GM12878 (cell line): ENCODE results near the gene ADK. TPM values are rescaled to one million over a fixed set of nuclear protein-coding genes. Genes with fewer than 3 reads are reported as not detected.

ENCODE experiments used
- ATAC-seq: fragments of 200-7000 bp; cut with Tn5 transposase; 3 replicates; pipeline ENCODE4 v1.9.1; 2020; ENCODE audit warnings: mild to moderate bottlenecking, moderate library complexity
- BruUV-seq: library from RNA; stranded (reverse); fragments of 400-500 nt; replicated peaks from 2 replicates; lab custom pipeline; 2021; lab: Mats Ljungman, UMichigan
- CTCF ChIA-PET: fragments of 300-600 bp; sonication (Branson Sonifier 250); formaldehyde crosslinking; extraction: SDS; loops from one replicate; lab custom pipeline; 2021; ENCODE audit warnings: inconsistent platforms; lab: Yijun Ruan, JAX
- POLR2A ChIA-PET: fragments of 350-600 bp; formaldehyde crosslinking; extraction: SDS; loops from one replicate; lab custom pipeline; 2021; ENCODE audit warnings: inconsistent platforms; lab: Charles Lee
- RAD21 ChIA-PET: fragments of 300-600 bp; sonication (Branson Sonifier 250); formaldehyde crosslinking; loops from one replicate; lab custom pipeline; 2023; ENCODE audit warnings: antibody characterized with exemption; ENCODE audit not compliant: unreplicated experiment; lab: Charles Lee
- SMC1A ChIA-PET: fragments of 300-600 bp; sonication (Branson Sonifier 250); formaldehyde crosslinking; loops from one replicate; lab custom pipeline; 2023; ENCODE audit not compliant: unreplicated experiment, uncharacterized antibody; lab: Charles Lee
- DNase-seq: peaks from one replicate; pipeline ENCODE4 v3.0.0-alpha.2; 2011; ENCODE audit warnings: low read depth, low spot score
- FAIRE-seq: peaks from 3 replicates; lab custom pipeline; 2011; peaks lifted over from hg19 to GRCh38; lab: Jason Lieb, UNC
- H2AFZ ChIP-seq: 2 replicates; pipeline ENCODE4 v1.6.0; 2011; ENCODE audit warnings: low read depth, low read length, control low read depth; ENCODE audit not compliant: control insufficient read depth
- H3K27ac ChIP-seq: 2 replicates; pipeline ENCODE4 v1.5.1; 2011; ENCODE audit warnings: control low read depth; ENCODE audit not compliant: control insufficient read depth, insufficient read depth
- H3K27me3 ChIP-seq, 2 experiments: replicated peaks in 1 of 2; 2 replicates each; pipeline versions ENCODE4 v1.6.0 to v1.6.1; 2011; ENCODE audit warnings: low read length in 1 of 2; ENCODE audit not compliant: control insufficient read depth in 2 of 2, insufficient read depth in 2 of 2
- H3K36me3 ChIP-seq, 2 experiments: 2 replicates each; pipeline ENCODE4 v1.5.1; 2011; ENCODE audit warnings: low read length in 1 of 2; ENCODE audit not compliant: control insufficient read depth in 2 of 2, insufficient read depth in 2 of 2
- H3K4me1 ChIP-seq: 2 replicates; pipeline ENCODE4 v1.6.1; 2011; ENCODE audit warnings: mild to moderate bottlenecking, low read length, moderate library complexity, mixed read lengths; ENCODE audit not compliant: control insufficient read depth, insufficient read depth
- H3K4me2 ChIP-seq: 2 replicates; pipeline ENCODE4 v1.6.0; 2011; ENCODE audit warnings: control low read depth; ENCODE audit not compliant: control insufficient read depth, insufficient read depth
- H3K4me3 ChIP-seq: fragments of 200-600 bp; sonication (generic); 2 replicates; pipeline ENCODE4 v1.5.1; 2016
- H3K79me2 ChIP-seq: 2 replicates; pipeline ENCODE4 v1.6.0; 2011; ENCODE audit warnings: low read length; ENCODE audit not compliant: control insufficient read depth, insufficient read depth
- H3K9ac ChIP-seq: 2 replicates; pipeline ENCODE4 v1.8.0; 2011; ENCODE audit warnings: low read length, control low read depth, mixed read lengths; ENCODE audit not compliant: control insufficient read depth, insufficient read depth
- H3K9me3 ChIP-seq: replicated peaks from 3 replicates; pipeline ENCODE4 v1.5.1; 2011; ENCODE audit warnings: mild to moderate bottlenecking, low read length; ENCODE audit not compliant: control insufficient read depth, insufficient read depth
- H4K20me1 ChIP-seq: 2 replicates; pipeline ENCODE4 v1.6.0; 2011; ENCODE audit not compliant: control insufficient read depth, insufficient read depth
- BCL11A ChIP-seq: IDR thresholded peaks from 2 replicates; pipeline ENCODE4 v1.6.1; 2011; ENCODE audit warnings: low read depth, low read length
- HDGF ChIP-seq: fragments of 450-650 bp; IDR thresholded peaks from 2 replicates; pipeline ENCODE4 v1.6.1; 2016; ENCODE audit warnings: antibody characterized with exemption
- IKZF2 ChIP-seq, 2 experiments: fragments of 450-650 bp; IDR thresholded peaks; 2 replicates each; pipeline ENCODE4 v1.6.1; 2017; ENCODE audit warnings: mild to moderate bottlenecking in 2 of 2, moderate library complexity in 2 of 2
- PKNOX1 ChIP-seq: fragments of 450-650 bp; IDR thresholded peaks from 2 replicates; pipeline ENCODE4 v1.6.1; 2016; ENCODE audit warnings: mild to moderate bottlenecking
- RELB ChIP-seq: fragments of 450-650 bp; IDR thresholded peaks from 2 replicates; pipeline ENCODE4 v1.6.1; 2017; ENCODE audit warnings: low read depth, mild to moderate bottlenecking, moderate library complexity
- RUNX3 ChIP-seq: IDR thresholded peaks from 2 replicates; pipeline ENCODE4 v1.6.1; 2012; ENCODE audit warnings: low read length, inconsistent platforms
- SPI1 ChIP-seq: IDR thresholded peaks from 2 replicates; pipeline ENCODE4 v1.6.1; 2011; ENCODE audit warnings: low read depth, mild to moderate bottlenecking, low read length, moderate library complexity, borderline replicate concordance; ENCODE audit not compliant: insufficient read depth
- WGBS: methylation state at CpG from one replicate; pipeline ENCODE4 v1.1.6; 2016; ENCODE audit warnings: low lambda C conversion rate; ENCODE audit not compliant: insufficient replicate concordance, insufficient coverage; ENCODE audit errors: missing lambda C conversion rate; 5-methylcytosine and 5-hydroxymethylcytosine counted together
- in situ Hi-C: fragments of 300-500 bp; cut with MboI; formaldehyde crosslinking; loops from 9 replicates; pipeline ENCODE4 v1.14.3; 2018; ENCODE audit warnings: mixed read lengths
- intact Hi-C: fragments of 100-400 bp; cut with micrococcal nuclease; formaldehyde crosslinking; loops from one replicate; pipeline ENCODE4 v1.14.2; 2022; ENCODE audit not compliant: unreplicated experiment
- polyA plus RNA-seq, 11 experiments: library from polyadenylated mRNA; depleted of rRNA in 4 of 11; unstranded in 6 of 11; stranded (reverse) in 5 of 11; fragments of >200 nt; fragmentation: Nextera tagmentation in 4 of 11; fragmentation: Illumina TruSeq in 1 of 11; extraction: Ambion mirVana in 4 of 11; extraction: Trizol in 1 of 11; gene quantifications; 1 replicate in 1 of 11; 2 replicates in 10 of 11; pipeline versions ENCODE4 v1.2.1 to v1.2.3, GENCODE V29; 2011 to 2016; ENCODE audit warnings: inconsistent platforms in 2 of 11, missing spikeins in 2 of 11, low read depth in 1 of 11
- total RNA-seq, 4 experiments: library from RNA; depleted of rRNA in 3 of 4; stranded (reverse); fragments of >200 nt in 3 of 4; fragmentation: Illumina TruSeq in 1 of 4; extraction: Trizol in 1 of 4; gene quantifications; 2 replicates each; pipeline versions ENCODE4 v1.2.1 to v1.2.3, GENCODE V29; 2013 to 2021
- TF ChIP-seq, protein P1 (sequence below): fragments of 450-650 bp; IDR thresholded peaks from 2 replicates; pipeline ENCODE4 v1.6.1; 2018; ENCODE audit warnings: mild to moderate bottlenecking, low read depth, moderate library complexity; ENCODE audit not compliant: partially characterized antibody

ADK gene
- total and polyA plus RNA-seq, 10 of the 15 experiments (the other 5 are each of a cell fraction or from before 2014, with no cell fraction given): 42.0 to 151 (median 81.6) TPM

- H3K27me3 ChIP-seq: no peaks in the 10 kb centered on the region
- peaks cover 5% of the 10 kb centered on the region; the same call in 1 of the 2 replicates for H3K4me1 ChIP-seq
- no peak overlapping the region for H3K9ac ChIP-seq
- peak; percentile 17 for DNase-seq
- 67% methylated on average over 3 of the region's 3 CpGs for WGBS
- CTCF ChIA-PET: interaction anchor here (0.7 to 2.3 kb wide), 9 partner anchors 14 to 901 kb away, joined by 3 to 8 read pairs (median 4); partner anchors contain the start of genes ADK and AP3M1
- intact Hi-C loops: no loop called here
- ATAC-seq: peak; percentile 71
- H3K4me3 ChIP-seq: no peak overlapping the region
- no peaks in the 10 kb centered on the region; the same call in none of the 2 replicates for H3K79me2 ChIP-seq
- BruUV-seq: no TSS peak
- H3K36me3 ChIP-seq: no peaks in the 10 kb centered on the region; a peak in 1 of 4 replicates
- TF ChIP-seq PKNOX1 (peak; percentile 60; the same call in 1 of the 2 replicates), IKZF2 (IDR thresholded peaks at IDR 0.05) (peak in 1 of 2 experiments; percentile 50; a peak in 2 of 4 replicates), RUNX3 (0 out of 2 replicates have a peak, but pooled peaks have one; percentile 18), RELB (0 out of 2 replicates have a peak, but pooled peaks have one; percentile 34), HDGF (0 out of 2 replicates have a peak, but pooled peaks have one; percentile 33), BCL11A (no peak), SPI1 (peak; percentile 23; the same call in 1 of the 2 replicates)
- TF ChIP-seq, protein P1, sequence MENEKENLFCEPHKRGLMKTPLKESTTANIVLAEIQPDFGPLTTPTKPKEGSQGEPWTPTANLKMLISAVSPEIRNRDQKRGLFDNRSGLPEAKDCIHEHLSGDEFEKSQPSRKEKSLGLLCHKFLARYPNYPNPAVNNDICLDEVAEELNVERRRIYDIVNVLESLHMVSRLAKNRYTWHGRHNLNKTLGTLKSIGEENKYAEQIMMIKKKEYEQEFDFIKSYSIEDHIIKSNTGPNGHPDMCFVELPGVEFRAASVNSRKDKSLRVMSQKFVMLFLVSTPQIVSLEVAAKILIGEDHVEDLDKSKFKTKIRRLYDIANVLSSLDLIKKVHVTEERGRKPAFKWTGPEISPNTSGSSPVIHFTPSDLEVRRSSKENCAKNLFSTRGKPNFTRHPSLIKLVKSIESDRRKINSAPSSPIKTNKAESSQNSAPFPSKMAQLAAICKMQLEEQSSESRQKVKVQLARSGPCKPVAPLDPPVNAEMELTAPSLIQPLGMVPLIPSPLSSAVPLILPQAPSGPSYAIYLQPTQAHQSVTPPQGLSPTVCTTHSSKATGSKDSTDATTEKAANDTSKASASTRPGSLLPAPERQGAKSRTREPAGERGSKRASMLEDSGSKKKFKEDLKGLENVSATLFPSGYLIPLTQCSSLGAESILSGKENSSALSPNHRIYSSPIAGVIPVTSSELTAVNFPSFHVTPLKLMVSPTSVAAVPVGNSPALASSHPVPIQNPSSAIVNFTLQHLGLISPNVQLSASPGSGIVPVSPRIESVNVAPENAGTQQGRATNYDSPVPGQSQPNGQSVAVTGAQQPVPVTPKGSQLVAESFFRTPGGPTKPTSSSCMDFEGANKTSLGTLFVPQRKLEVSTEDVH: no peak
- FAIRE-seq: no peak
- SMC1A ChIA-PET: interaction anchor here (0.6 to 2.2 kb wide), 15 partner anchors 14 to 1036 kb away, joined by 3 to 8 read pairs (median 3); no protein-coding TSS in a partner anchor
- H2AFZ ChIP-seq: peak overlapping the region; percentile 48
- no peaks in the 10 kb centered on the region for H3K9me3 ChIP-seq
- in situ Hi-C loops: no loop called here
- H3K27ac ChIP-seq: peak overlapping the region; percentile 50; the same call in 1 of the 2 replicates
- no peak overlapping the region for H3K4me2 ChIP-seq
- POLR2A ChIA-PET: interaction anchor here (0.7 to 1.1 kb wide), 2 partner anchors 14 to 15 kb away, joined by 3 read pairs; no protein-coding TSS in a partner anchor
- RAD21 ChIA-PET: interaction anchor here (0.8 to 1.0 kb wide), 2 partner anchors 71 to 101 kb away, joined by 3 to 4 read pairs; no protein-coding TSS in a partner anchor
- H4K20me1 ChIP-seq: no peaks in the 10 kb centered on the region
Observed at GRCh38 chr10:74227697-74228424, 76.8 kb downstream of the ADK start.
